ENCODE measurements around the gene MRPL55. TPM values are rescaled to one million over a fixed set of nuclear protein-coding genes. Genes with fewer than 3 reads are reported as not detected.

MRPL55 gene
- total and polyA plus RNA-seq, 4 donors = 44.4 to 137 (median 73.3) TPM

GRCh38 chr1:228156941-228157728 lies 48.0 kb upstream of the MRPL55 start:
- Histone ChIP-seq H3K9me3 (ENCODE audit: control insufficient read depth in 4 of 4, insufficient read depth in 3 of 4, low read length in 3 of 4) (peaks cover 0 to 3% (median 0%) of the 10 kb centered on the region in 4 donors), H3K4me1 (ENCODE audit: control insufficient read depth in 5 of 5, insufficient read depth in 5 of 5, low read length in 5 of 5) (peaks cover 0 to 26% (median 0%) of the 10 kb centered on the region in 5 donors), H3K36me3 (ENCODE audit: control insufficient read depth in 4 of 4, insufficient read depth in 4 of 4, low read length in 4 of 4) (peaks cover 0 to 2% (median 0%) of the 10 kb centered on the region in 4 donors), H3K27me3 (ENCODE audit: control insufficient read depth in 3 of 3, insufficient read depth in 3 of 3, low read length in 2 of 3) (peaks cover 0 to 42% (median 25%) of the 10 kb centered on the region in 3 donors), H3K27ac (ENCODE audit: low read depth in 1 of 2, low read length in 1 of 2) (no peak overlapping the region), H3K9ac (ENCODE audit: insufficient read depth in 1 of 2, low read length in 2 of 2) (no peak overlapping the region), H3K4me3 (no peak overlapping the region)
- ATAC-seq (ENCODE audit: insufficient read depth, low FRiP score) (no peak), DNase-seq (no peak)
- TF ChIP-seq, protein P1, sequence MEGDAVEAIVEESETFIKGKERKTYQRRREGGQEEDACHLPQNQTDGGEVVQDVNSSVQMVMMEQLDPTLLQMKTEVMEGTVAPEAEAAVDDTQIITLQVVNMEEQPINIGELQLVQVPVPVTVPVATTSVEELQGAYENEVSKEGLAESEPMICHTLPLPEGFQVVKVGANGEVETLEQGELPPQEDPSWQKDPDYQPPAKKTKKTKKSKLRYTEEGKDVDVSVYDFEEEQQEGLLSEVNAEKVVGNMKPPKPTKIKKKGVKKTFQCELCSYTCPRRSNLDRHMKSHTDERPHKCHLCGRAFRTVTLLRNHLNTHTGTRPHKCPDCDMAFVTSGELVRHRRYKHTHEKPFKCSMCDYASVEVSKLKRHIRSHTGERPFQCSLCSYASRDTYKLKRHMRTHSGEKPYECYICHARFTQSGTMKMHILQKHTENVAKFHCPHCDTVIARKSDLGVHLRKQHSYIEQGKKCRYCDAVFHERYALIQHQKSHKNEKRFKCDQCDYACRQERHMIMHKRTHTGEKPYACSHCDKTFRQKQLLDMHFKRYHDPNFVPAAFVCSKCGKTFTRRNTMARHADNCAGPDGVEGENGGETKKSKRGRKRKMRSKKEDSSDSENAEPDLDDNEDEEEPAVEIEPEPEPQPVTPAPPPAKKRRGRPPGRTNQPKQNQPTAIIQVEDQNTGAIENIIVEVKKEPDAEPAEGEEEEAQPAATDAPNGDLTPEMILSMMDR (IDR thresholded peaks at IDR 0.05; ENCODE audit: control extremely low read depth, extremely low read depth) = no peak
- WGBS, 2 donors = 45 to 59% methylated on average over 23 to 24 of the region's 24 CpGs

GRCh38 chr1:228156515-228156881 lies 47.4 kb upstream of the MRPL55 start:
- peaks cover 0 to 3% (median 0%) of the 10 kb centered on the region in 4 donors for H3K9me3 ChIP-seq (ENCODE audit: control insufficient read depth in 4 of 4, insufficient read depth in 3 of 4, low read length in 3 of 4)
- peaks cover 0 to 2% (median 0%) of the 10 kb centered on the region in 4 donors for H3K36me3 ChIP-seq (ENCODE audit: control insufficient read depth in 4 of 4, insufficient read depth in 4 of 4, low read length in 4 of 4)
- no peak overlapping the region for H3K9ac ChIP-seq (ENCODE audit: insufficient read depth in 1 of 2, low read length in 2 of 2)
- peaks cover 0 to 24% (median 4%) of the 10 kb centered on the region in 5 donors for H3K4me1 ChIP-seq (ENCODE audit: control insufficient read depth in 5 of 5, insufficient read depth in 5 of 5, low read length in 5 of 5)
- H3K27ac ChIP-seq (ENCODE audit: low read depth in 1 of 2, low read length in 1 of 2) = no peak overlapping the region
- TF ChIP-seq, protein P1 (IDR thresholded peaks at IDR 0.05; ENCODE audit: control extremely low read depth, extremely low read depth) = no peak
- H3K27me3 ChIP-seq (ENCODE audit: control insufficient read depth in 3 of 3, insufficient read depth in 3 of 3, low read length in 2 of 3) = peaks cover 0 to 36% (median 19%) of the 10 kb centered on the region in 3 donors
- DNase-seq (no peak), ATAC-seq (ENCODE audit: insufficient read depth, low FRiP score) (no peak)
- WGBS, 2 donors = 28 to 51% methylated on average over 9 of the region's 9 CpGs
- H3K4me3 ChIP-seq = no peak overlapping the region

- Histone ChIP-seq H3K9me3 (ENCODE audit: control insufficient read depth in 4 of 4, insufficient read depth in 3 of 4, low read length in 3 of 4) (peaks cover 0 to 3% (median 0%) of the 10 kb centered on the region in 4 donors), H3K36me3 (ENCODE audit: control insufficient read depth in 4 of 4, insufficient read depth in 4 of 4, low read length in 4 of 4) (peaks cover 0 to 4% (median 0%) of the 10 kb centered on the region in 4 donors), H3K4me1 (ENCODE audit: control insufficient read depth in 5 of 5, insufficient read depth in 5 of 5, low read length in 5 of 5) (peaks cover under 1 to 30% (median 10%) of the 10 kb centered on the region in 5 donors), H3K4me3 (no peak overlapping the region), H3K9ac (ENCODE audit: insufficient read depth in 1 of 2, low read length in 2 of 2) (no peak overlapping the region), H3K27ac (ENCODE audit: low read depth in 1 of 2, low read length in 1 of 2) (no peak overlapping the region), H3K27me3 (ENCODE audit: control insufficient read depth in 3 of 3, insufficient read depth in 3 of 3, low read length in 2 of 3) (peaks cover 0 to 30% (median 16%) of the 10 kb centered on the region in 3 donors)
- DNase-seq = no peak
- 78 to 82% methylated on average over 16 of the region's 16 CpGs for WGBS, 2 donors
- TF ChIP-seq, protein P1 (IDR thresholded peaks at IDR 0.05; ENCODE audit: control extremely low read depth, extremely low read depth) = no peak
- ATAC-seq (ENCODE audit: insufficient read depth, low FRiP score) = no peak
Measured at GRCh38 chr1:228155596-228156514, 46.8 kb upstream of the MRPL55 start.
